Fibroblast of mammary gland (primary cell): ENCODE data around the gene KLHL25.
"Not testable (repeated sequence)": the region's sequence is repeated elsewhere in the genome, so short reads cannot be mapped to it uniquely, and the experiment has no call there.

ENCODE experiments used
- DNase-seq: peaks from one replicate; pipeline ENCODE4 v3.0.0-alpha.2; 2010; ENCODE audit warnings: low read depth
- H3K4me3 ChIP-seq: 2 replicates; pipeline ENCODE4 v1.5.1; 2011; ENCODE audit warnings: low read depth, mild to moderate bottlenecking, low read length, moderate library complexity; ENCODE audit not compliant: control insufficient read depth
- CTCF ChIP-seq: conservative IDR thresholded peaks from 2 replicates; pipeline ENCODE4 v1.5.1; 2011; ENCODE audit warnings: low read depth, low read length, inconsistent platforms; ENCODE audit not compliant: control insufficient read depth, insufficient read depth

The KLHL25 gene

GRCh38 chr15:85834651-85835050, 39.9 kb upstream of the KLHL25 start:
- no peak overlapping the region for H3K4me3 ChIP-seq
- no peak for DNase-seq
- TF ChIP-seq CTCF, result no peak

GRCh38 chr15:85832394-85832793, 37.7 kb upstream of the KLHL25 start:
- no peak for DNase-seq
- no peak for TF ChIP-seq CTCF
- no peak overlapping the region for H3K4me3 ChIP-seq

DNA sequence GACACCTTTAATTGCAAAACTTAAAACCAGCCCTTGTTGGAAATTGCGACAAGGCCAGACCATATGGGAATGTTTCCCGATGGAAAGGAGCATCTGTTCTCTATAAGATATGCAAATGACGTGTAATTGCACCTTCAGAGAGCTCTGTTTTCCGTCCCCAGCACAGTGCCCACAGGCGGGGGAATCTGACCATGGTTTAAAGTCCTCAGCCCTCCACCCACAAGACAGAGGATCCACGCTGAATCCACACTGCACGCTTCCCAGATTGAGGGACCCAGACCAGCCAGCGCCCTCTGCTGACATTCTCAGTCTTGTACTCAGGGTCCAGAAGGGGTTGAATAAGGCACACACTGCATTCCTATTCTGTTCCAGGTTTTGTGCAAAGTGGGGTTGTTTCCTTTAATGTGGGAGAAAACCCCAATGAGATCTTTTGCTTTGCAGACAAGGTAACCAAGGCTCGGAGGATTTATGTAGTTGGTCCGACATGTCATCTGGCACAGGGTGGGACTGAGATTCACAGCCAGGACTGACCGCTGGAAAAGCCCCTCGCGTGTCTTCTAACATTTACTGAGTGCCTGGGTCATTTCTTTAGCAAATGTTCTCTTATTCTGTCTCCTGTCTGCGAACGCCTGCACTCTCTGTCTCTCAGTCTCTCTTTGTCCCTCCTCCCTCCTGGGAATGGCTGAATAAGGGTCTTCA, 36.8 kb upstream of the KLHL25 start:
- H3K4me3 ChIP-seq, result no peak overlapping the region
- peak; percentile 84 for TF ChIP-seq CTCF
- DNase-seq, result peak; percentile 62

- not testable (repeated sequence) for DNase-seq, H3K4me3 ChIP-seq
These were observed 35.0 kb upstream of the KLHL25 start for GRCh38 chr15:85829754-85830153.

GRCh38 chr15:85828874-85829273, 34.1 kb upstream of the KLHL25 start:
- DNase-seq, result no peak
- no peak overlapping the region for H3K4me3 ChIP-seq
- no peak for TF ChIP-seq CTCF

- DNase-seq, result no peak
- TF ChIP-seq CTCF, result no peak
- H3K4me3 ChIP-seq, result no peak overlapping the region
These were observed 33.4 kb upstream of the KLHL25 start for GRCh38 chr15:85828126-85828525.

DNA sequence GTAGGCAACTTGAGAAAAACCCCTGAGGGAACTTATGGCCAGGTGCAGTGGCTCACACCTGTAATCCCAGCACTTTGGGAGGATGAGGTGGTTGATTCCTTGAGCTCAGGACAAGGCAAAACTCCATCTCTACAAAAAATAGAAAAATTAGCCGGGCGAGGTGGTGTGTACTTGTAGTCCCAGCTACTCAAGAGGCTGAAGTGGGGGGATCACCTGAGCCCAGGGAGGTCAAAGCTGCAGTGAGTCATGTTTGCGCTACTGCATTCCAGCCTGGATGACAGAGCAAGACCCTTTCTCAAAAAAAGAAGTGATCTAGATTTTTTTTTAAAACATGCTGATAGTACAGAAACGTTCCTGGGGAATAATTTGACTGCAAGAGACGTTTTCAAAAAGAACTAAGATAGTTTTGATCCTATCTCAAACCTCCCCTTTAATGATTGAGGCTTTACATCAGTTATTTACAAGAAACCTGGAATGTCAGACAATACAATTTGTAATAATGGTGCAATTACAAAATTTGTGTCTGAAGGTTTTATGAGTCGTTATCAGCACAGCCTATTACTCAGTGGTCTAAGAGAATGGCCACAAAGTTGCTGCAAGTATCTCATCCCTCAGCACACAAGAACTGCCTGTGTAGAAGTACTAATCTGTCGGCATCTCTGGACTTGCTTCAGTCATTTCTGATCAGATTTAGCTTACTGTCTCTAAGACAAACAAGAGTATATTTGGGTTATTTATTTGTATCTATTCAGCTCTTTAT, 32.2 kb upstream of the KLHL25 start:
- no peak overlapping the region for H3K4me3 ChIP-seq
- TF ChIP-seq CTCF, result no peak
- peak; percentile 20 for DNase-seq
